ENCODE data around the gene ARL9. TPM values are rescaled to one million over a fixed set of nuclear protein-coding genes. Genes with fewer than 3 reads are reported as not detected.

Gene ARL9, protein sequence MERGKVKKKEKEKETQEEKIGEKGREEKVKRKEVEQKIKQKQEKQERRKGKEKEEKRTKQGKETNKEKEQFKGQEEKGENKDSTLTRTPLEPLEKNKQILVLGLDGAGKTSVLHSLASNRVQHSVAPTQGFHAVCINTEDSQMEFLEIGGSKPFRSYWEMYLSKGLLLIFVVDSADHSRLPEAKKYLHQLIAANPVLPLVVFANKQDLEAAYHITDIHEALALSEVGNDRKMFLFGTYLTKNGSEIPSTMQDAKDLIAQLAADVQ
- under 1 TPM in 1 of 2 experiments, not detected in 1; 0.17 TPM for total RNA-seq
- 0.09 TPM for polyA plus RNA-seq (2013, experiment 1 of 2)
- 0.07 TPM for polyA plus RNA-seq (2013, experiment 2 of 2)
- total RNA-seq: 0 to 1.1 (median 0.35) reads per million in 172 experiments

- peak within 1 kb of the TSS; percentile 57 for H3K4me3 ChIP-seq (ENCODE audit: low read length)
- no peak within 1 kb of the TSS for H3K27ac ChIP-seq (ENCODE audit: low read depth in 1 of 2, low read length in 2 of 2)
- peak; percentile 98 for ATAC-seq (ENCODE audit: poor library complexity)
- peaks cover 0 to 4% of the 10 kb centered on the region in 2 experiments for H3K27me3 ChIP-seq (ENCODE audit: control insufficient read depth in 1 of 2, insufficient read depth in 2 of 2, low read length in 2 of 2)
- ChIA-PET POLR2A (interaction anchor here (0.6 kb wide), 1 partner anchor 37 kb away, joined by 3 read pairs; no protein-coding TSS in a partner anchor), CTCF (no interaction called here)
- H3K36me3 ChIP-seq (ENCODE audit: insufficient read depth, low read length): peaks cover 21% of the 10 kb centered on the region
- no peaks in the 10 kb centered on the region for H3K9me3 Mint-ChIP-seq
- peaks cover 15% of the 10 kb centered on the region for H3K4me1 Mint-ChIP-seq (ENCODE audit: low read depth)
- peak within 1 kb of the TSS; percentile 67 for H3K27ac Mint-ChIP-seq
- H3K27me3 Mint-ChIP-seq: no peaks in the 10 kb centered on the region
- peak; percentile 48 to 84 (median 67) for DNase-seq
- H3K4me3 Mint-ChIP-seq: peak within 1 kb of the TSS; percentile 86
- H3K4me1 ChIP-seq (ENCODE audit: insufficient read depth, low read length): peaks cover 17% of the 10 kb centered on the region
- no peaks in the 10 kb centered on the region for H3K9me3 ChIP-seq (ENCODE audit: control insufficient read depth in 1 of 2, insufficient read depth in 1 of 2, low read length in 2 of 2)
- no peak for TF ChIP-seq CTCF (IDR thresholded peaks at IDR 0.05)
- H3K36me3 Mint-ChIP-seq (ENCODE audit: low read depth): peaks cover 26% of the 10 kb centered on the region
- intact Hi-C loops (cut with DNase I, micrococcal nuclease): loop anchor here (5.0 kb wide), 1 partner anchor 37 kb away; no protein-coding TSS in a partner anchor
Observed at GRCh38 chr4:56505269-56506130, at the start of gene ARL9. Gene ARL9 (plus strand): TSS chr4:56505791. CDS start chr4:56505863, 72 bp downstream.

- Mint-ChIP-seq H3K9me3 (no peaks in the 10 kb centered on the region), H3K27me3 (no peaks in the 10 kb centered on the region), H3K4me1 (ENCODE audit: low read depth) (peaks cover 20% of the 10 kb centered on the region), H3K27ac (no peak overlapping the region), H3K36me3 (ENCODE audit: low read depth) (peaks cover 71% of the 10 kb centered on the region), H3K4me3 (no peak overlapping the region)
- ChIA-PET CTCF (interaction anchor here (0.6 to 0.7 kb wide), 2 partner anchors 37 to 55 kb away, joined by 3 to 4 read pairs; no protein-coding TSS in a partner anchor), POLR2A (interaction anchor here (1.7 to 6.1 kb wide), 2 partner anchors 8 to 24 kb away, joined by 5 to 38 read pairs; partner anchors contain the start of genes PAICS, PPAT and SRP72)
- ATAC-seq (ENCODE audit: poor library complexity) (no peak), DNase-seq (no peak)
- Histone ChIP-seq H3K4me1 (ENCODE audit: insufficient read depth, low read length) (peaks cover 3% of the 10 kb centered on the region), H3K27ac (ENCODE audit: low read depth in 1 of 2, low read length in 2 of 2) (no peak overlapping the region), H3K27me3 (ENCODE audit: control insufficient read depth in 1 of 2, insufficient read depth in 2 of 2, low read length in 2 of 2) (no peaks in the 10 kb centered on the region), H3K4me3 (ENCODE audit: low read length) (no peak overlapping the region), H3K9me3 (ENCODE audit: control insufficient read depth in 1 of 2, insufficient read depth in 1 of 2, low read length in 2 of 2) (no peaks in the 10 kb centered on the region), H3K36me3 (ENCODE audit: insufficient read depth, low read length) (peaks cover 45% of the 10 kb centered on the region)
- intact Hi-C loops (cut with DNase I, micrococcal nuclease): loop anchor here in 1 of 2 experiments (10.0 kb wide), 2 partner anchors 515 to 525 kb away; partner anchors contain the start of gene CEP135
- no peak for TF ChIP-seq CTCF (IDR thresholded peaks at IDR 0.05)
Observed at GRCh38 chr4:56460085-56460484, 45.5 kb upstream of the ARL9 start.

DNA sequence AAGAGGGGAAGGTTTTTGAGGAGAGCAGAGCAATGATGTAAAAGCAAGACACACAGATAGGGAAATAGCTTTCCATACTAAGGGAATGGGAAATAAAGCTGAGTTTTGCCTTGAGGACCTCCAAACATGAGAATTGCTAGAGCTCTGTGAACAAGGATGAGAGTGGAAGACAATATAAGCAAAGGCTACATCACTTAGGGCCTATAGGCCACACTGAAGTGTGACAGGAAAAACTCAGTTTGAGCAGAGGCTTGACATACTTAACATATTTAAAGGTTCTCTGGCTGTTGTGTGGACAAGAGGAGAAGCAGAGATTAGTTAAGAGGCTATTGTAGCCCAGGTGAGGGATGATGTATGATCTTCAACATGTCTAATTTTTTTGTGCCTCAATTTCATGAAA is 43.4 kb upstream of the ARL9 start:
- Histone ChIP-seq H3K9me3 (ENCODE audit: control insufficient read depth in 1 of 2, insufficient read depth in 1 of 2, low read length in 2 of 2) (no peaks in the 10 kb centered on the region), H3K4me1 (ENCODE audit: insufficient read depth, low read length) (peaks cover 20% of the 10 kb centered on the region), H3K27ac (ENCODE audit: low read depth in 1 of 2, low read length in 2 of 2) (no peak overlapping the region), H3K4me3 (ENCODE audit: low read length) (no peak overlapping the region), H3K36me3 (ENCODE audit: insufficient read depth, low read length) (peaks cover 36% of the 10 kb centered on the region), H3K27me3 (ENCODE audit: control insufficient read depth in 1 of 2, insufficient read depth in 2 of 2, low read length in 2 of 2) (no peaks in the 10 kb centered on the region)
- ChIA-PET POLR2A (interaction anchor here (0.7 to 6.1 kb wide), 2 partner anchors 26 to 42 kb away, joined by 6 to 38 read pairs; partner anchors contain the start of genes PAICS and PPAT), CTCF (interaction anchor here (0.8 kb wide), 1 partner anchor 22 kb away, joined by 3 read pairs; no protein-coding TSS in a partner anchor)
- no peak overlapping the region for H3K27ac Mint-ChIP-seq
- intact Hi-C loops (cut with DNase I, micrococcal nuclease): loop anchor here in 1 of 2 experiments (10.0 kb wide), 2 partner anchors 517 to 523 kb away; partner anchors contain the start of gene CEP135
- no peaks in the 10 kb centered on the region for H3K9me3 Mint-ChIP-seq
- no peak for ATAC-seq (ENCODE audit: poor library complexity)
- H3K36me3 Mint-ChIP-seq (ENCODE audit: low read depth): peaks cover 61% of the 10 kb centered on the region
- TF ChIP-seq CTCF (IDR thresholded peaks at IDR 0.05): no peak
- no peak for DNase-seq
- H3K4me3 Mint-ChIP-seq: no peak overlapping the region
- H3K27me3 Mint-ChIP-seq: no peaks in the 10 kb centered on the region
- H3K4me1 Mint-ChIP-seq (ENCODE audit: low read depth): peaks cover 41% of the 10 kb centered on the region

Measured in CD4-positive, alpha-beta T cell (primary cell).